ENCODE results near the gene LINGO3. TPM values are rescaled to one million over a fixed set of nuclear protein-coding genes. Genes with fewer than 3 reads are reported as not detected.

LINGO3 gene
- total and polyA plus RNA-seq, 10 of the 15 experiments (the other 5 are each of a cell fraction or from before 2014, with no cell fraction given), result 0.09 to 2.0 (median 0.40) TPM; not detected in 5

GRCh38 chr19:2339644-2340310 lies 31.8 kb upstream of the LINGO3 start:
- ATAC-seq, result no peak
- Histone ChIP-seq H3K27me3 (replicated peaks in 1 of 2; ENCODE audit: control insufficient read depth in 2 of 2, insufficient read depth in 2 of 2, low read length in 1 of 2) (no peaks in the 10 kb centered on the region), H3K4me1 (ENCODE audit: control insufficient read depth, insufficient read depth, low read length) (no peaks in the 10 kb centered on the region), H3K9me3 (replicated peaks; ENCODE audit: control insufficient read depth, insufficient read depth, low read length) (no peaks in the 10 kb centered on the region; the same call in 2 of the 3 replicates), H3K36me3 (ENCODE audit: control insufficient read depth in 2 of 2, insufficient read depth in 2 of 2, low read length in 1 of 2) (peaks cover 0 to 9% of the 10 kb centered on the region in 2 experiments; a peak in 3 of 4 replicates), H4K20me1 (ENCODE audit: control insufficient read depth, insufficient read depth) (no peaks in the 10 kb centered on the region), H3K9ac (ENCODE audit: control insufficient read depth, insufficient read depth, low read length) (no peak overlapping the region), H3K4me2 (ENCODE audit: control insufficient read depth, insufficient read depth) (no peak overlapping the region), H3K27ac (ENCODE audit: control insufficient read depth, insufficient read depth) (no peak overlapping the region), H3K4me3 (no peak overlapping the region), H2AFZ (ENCODE audit: control insufficient read depth, low read depth, low read length) (no peak overlapping the region), H3K79me2 (ENCODE audit: control insufficient read depth, insufficient read depth, low read length) (peaks cover 6% of the 10 kb centered on the region)
- in situ Hi-C loops (cut with MboI), result no loop called here
- CTCF ChIA-PET, result no interaction called here
- FAIRE-seq, result no peak
- RAD21 ChIA-PET (ENCODE audit: unreplicated experiment), result no interaction called here
- no peak for TF ChIP-seq SREBF2 (IDR thresholded peaks at IDR 0.05; ENCODE audit: low read length)
- no peak for TF ChIP-seq HDGF (IDR thresholded peaks at IDR 0.05)
- TF ChIP-seq KDM1A (IDR thresholded peaks at IDR 0.05; ENCODE audit: borderline replicate concordance), result no peak
- TF ChIP-seq SUPT20H (IDR thresholded peaks at IDR 0.05; ENCODE audit: borderline replicate concordance, control insufficient read depth, low read depth, low read length), result no peak
- no peak for TF ChIP-seq NFYA (IDR thresholded peaks at IDR 0.05; ENCODE audit: borderline replicate concordance, low read depth, low read length)
- no peak for TF ChIP-seq BMI1 (IDR thresholded peaks at IDR 0.05; ENCODE audit: borderline replicate concordance)
- TF ChIP-seq EP300 (IDR thresholded peaks at IDR 0.05; ENCODE audit: borderline replicate concordance in 1 of 2, control insufficient read depth in 1 of 2, low read depth in 2 of 2, low read length in 2 of 2), result no peak
- no peak for TF ChIP-seq STAT3 (IDR thresholded peaks at IDR 0.05; ENCODE audit: low read depth, low read length)
- TF ChIP-seq MXI1 (IDR thresholded peaks at IDR 0.05; ENCODE audit: low read depth, low read length), result no peak
- TF ChIP-seq RAD51 (IDR thresholded peaks at IDR 0.05), result no peak
- no peak for TF ChIP-seq SUZ12 (IDR thresholded peaks at IDR 0.05; ENCODE audit: unreplicated experiment)
- no peak for TF ChIP-seq CREB1 (IDR thresholded peaks at IDR 0.05; ENCODE audit: low read depth)
- TF ChIP-seq ZBED1 (IDR thresholded peaks at IDR 0.05; ENCODE audit: borderline replicate concordance), result no peak
- intact Hi-C loops (cut with micrococcal nuclease; ENCODE audit: unreplicated experiment), result no loop called here
- DNase-seq (ENCODE audit: low read depth, low spot score), result no peak
- no TSS peak for BruUV-seq (replicated peaks)
- SMC1A ChIA-PET (ENCODE audit: uncharacterized antibody, unreplicated experiment), result no interaction called here
- WGBS (ENCODE audit: insufficient coverage, insufficient replicate concordance, low lambda C conversion rate, missing lambda C conversion rate), result 95% methylated on average over 35 of the region's 52 CpGs
- POLR2A ChIA-PET, result no interaction called here

All from GM12878 (cell line).